OCI-LY3 (cell line): ENCODE results near the gene TMEM183A.

Source experiments
- CTCF ChIP-seq: fragments of 200-600, 300-600 bp; sonication (generic); IDR thresholded peaks from 2 replicates; pipeline ENCODE4 v1.5.1; 2014; ENCODE audit warnings: antibody characterized with exemption, low read length, low read depth
- EZH2phosphoT487 ChIP-seq: fragments of 200-600 bp; shearing (Covaris generic); IDR thresholded peaks from 2 replicates; pipeline ENCODE4 v1.6.1; 2018; ENCODE audit warnings: antibody characterized with exemption, mixed run types, low read depth

- TF ChIP-seq CTCF (no peak), EZH2phosphoT487 (no peak)
Measured at GRCh38 chr1:202979459-202979858, 27.7 kb upstream of the TMEM183A start.
